ENCODE data around the gene AASDHPPT.

GRCh38 chr11:106070606-106071005 lies 6.9 kb upstream of the AASDHPPT start:
- no peak for TF ChIP-seq CTCF (conservative IDR thresholded peaks at IDR 0.05; ENCODE audit: low read length)
- TF ChIP-seq EZH2phosphoT487 (IDR thresholded peaks at IDR 0.05; ENCODE audit: borderline replicate concordance): no peak
